ENCODE measurements around the gene DCHS2. TPM values are rescaled to one million over a fixed set of nuclear protein-coding genes. Genes with fewer than 3 reads are reported as not detected.
A peak's percentile ranks its signal among the peaks of the same experiment; 100 is the strongest.

DCHS2 gene, protein sequence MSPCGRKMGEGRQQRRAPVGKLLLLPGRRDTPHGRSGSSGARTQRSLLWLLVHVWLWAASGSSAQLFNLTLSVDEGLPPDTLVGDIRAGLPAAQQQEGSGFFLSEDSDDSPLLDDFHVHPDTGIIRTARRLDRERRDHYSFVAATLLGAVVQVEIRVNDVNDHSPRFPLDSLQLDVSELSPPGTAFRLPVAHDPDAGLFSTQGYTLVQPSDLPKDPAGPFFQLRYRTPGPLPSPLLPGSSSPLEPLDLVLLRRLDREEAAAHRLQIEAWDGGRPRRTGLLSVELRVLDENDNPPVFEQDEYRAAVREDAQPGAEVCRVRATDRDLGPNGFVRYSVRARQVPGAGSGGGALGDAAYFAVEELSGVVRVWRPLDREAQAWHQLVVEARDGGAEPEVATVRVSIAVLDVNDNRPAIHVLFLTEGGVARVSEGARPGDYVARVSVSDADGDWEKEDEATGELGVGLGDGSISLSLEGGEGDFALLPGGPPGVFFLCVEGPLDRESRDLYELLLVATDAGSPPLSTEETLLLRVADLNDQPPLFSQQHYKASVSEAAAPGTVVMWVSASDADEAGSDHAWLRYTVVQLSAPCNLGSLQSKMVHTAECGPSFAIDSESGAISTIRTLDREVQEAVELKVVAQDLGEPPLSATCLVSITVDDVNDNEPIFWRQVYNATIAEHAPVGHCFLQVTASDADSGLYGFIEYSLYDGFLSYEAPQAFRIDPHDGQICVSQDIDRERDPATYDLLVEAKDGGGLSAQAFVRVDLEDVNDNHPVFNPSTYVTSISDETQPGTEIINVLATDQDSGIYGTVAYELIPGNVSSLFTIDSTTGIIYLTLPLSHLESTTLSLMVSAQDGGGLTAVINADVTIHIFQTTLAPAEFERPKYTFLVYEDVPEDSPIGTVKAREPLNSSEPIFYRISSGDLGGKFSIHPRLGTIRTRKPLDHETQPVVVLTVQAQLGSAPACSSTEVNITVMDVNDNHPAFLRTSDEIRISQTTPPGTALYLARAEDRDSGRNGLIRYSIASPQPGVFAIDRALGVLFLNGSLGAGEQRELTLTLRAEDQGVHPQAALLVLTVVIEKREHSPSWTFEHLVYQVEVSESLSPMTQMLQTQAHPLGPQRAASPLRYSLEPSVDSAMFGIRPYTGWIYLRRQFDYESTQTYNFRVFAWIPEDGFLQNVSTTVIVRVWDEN (N-terminal part only)
- total RNA-seq, result 17.7 TPM

DNA sequence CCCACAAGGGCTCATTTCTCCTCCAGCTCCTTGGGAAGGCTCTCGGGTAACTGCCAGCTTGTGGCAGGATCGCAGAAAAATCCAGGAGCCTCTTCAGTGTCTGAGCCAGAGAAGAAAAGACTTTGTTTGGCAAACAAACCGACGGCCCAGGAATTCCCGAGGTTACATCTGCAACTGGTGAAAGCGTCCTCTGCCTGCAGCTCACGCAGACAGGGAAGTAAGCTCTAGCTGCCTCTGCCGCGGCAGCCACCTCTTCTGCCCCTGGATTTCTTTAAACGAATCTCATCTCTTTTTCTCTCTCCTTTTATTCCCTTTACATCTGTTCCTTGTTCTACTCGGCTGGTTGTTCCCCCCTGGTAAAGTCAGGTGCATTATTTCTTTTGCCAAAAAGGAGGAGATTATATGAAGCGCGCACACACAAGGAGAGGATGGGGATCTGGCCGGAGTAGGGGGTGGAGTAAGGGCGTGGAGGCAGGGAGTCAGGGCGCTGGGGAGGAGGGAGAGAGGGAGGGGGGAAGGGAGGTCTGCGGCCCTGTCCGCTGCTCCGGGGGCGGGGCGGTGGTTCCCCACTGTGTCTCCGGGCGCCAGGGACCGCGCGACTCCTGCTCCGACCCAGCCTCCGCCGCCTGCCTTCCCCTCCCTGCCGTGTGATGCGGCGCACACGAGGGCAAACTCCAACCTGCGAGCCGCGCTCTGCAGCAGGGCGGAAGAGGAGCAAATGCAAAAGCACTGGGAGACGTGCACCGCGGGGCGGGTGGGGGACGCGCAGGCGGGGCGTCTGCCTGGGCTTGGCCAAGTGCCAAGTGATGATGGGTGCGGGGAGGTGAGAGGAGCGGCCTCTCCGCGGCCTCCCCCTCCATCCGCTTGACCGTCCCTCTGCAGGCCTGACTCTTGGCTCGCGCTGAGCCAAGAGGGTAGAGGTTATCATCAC is at the start of gene DCHS2:
Gene DCHS2 (minus strand): TSS at position 459 of the 931 bp plus-strand sequence. CDS start 444 bp downstream, at position 15.
- DNase-seq, result peak; percentile 77

DNA sequence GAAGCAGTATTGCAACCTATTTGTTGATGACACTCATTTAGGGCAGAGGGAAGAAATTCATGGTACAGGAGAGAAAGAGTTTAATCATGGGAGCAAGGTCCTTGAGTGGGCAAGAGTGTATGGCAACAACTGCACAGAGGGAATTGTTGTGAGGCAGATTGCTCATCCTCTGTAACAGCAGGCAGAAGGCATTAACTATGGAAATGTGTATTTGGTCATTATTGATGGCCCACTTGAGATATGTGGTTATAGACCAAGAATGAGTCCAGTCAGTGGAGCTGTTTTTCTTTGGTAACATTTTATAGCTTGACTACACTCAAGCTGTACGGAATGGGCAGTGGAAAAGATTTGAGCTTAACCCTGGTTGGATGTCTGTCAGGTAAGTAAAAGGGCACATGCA is 42.7 kb upstream of the DCHS2 start:
- no peak for DNase-seq

DNA sequence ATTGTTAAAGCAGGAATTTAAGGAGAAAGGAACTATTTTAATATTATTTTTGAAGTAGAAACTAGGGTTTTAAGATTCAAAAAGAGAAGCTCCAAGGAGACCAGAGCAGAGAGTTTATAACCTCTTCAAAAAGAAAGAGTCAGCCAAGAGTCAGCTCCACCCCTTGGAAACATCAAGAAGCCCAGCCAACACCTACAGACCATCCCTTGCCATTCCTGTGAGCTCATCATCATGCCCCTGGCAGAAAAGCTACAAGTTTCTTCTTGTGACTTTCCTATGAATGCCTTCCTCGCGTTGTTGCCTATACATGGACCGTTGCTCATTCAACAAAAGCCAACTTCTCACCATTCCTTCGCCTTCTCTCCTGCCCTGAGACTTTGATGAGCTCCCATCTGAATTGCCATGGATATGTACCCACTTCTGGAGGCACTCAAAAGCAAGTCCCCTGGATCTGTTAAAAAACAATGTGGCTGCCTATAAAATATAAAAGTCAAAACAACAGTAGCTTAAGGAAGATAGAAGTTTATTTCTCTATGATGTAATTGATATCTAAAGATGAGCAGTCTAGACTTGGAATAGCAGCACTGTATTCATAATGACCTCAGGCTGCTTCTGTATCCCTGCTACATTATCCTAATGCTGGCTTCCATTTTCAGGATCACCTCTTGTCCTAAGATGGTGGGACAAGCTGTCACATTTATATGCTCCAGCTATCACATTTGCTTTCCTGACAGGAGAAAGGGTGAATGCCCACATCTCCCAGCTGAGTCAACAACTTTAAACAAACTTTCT is 38.3 kb upstream of the DCHS2 start:
- DNase-seq, result no peak

DNA sequence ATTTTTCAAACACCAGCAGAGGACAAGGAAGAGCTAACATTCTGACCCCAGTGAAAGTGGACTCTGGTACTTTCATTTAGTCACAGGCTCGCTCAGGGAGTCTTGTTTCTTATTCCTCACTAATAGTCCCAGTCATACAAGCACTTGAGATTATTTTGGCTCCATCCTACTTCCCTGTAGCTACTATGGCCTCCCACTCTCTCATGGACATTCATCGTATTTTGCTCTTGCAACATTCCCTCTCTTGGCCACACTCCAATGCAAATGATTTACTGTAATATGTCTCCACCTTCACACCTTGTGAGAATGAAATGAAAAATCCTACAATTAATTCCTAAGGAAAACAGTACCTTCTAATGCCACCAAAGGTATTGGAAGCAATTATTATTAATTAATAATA is 37.3 kb upstream of the DCHS2 start:
- no peak for DNase-seq

DNA sequence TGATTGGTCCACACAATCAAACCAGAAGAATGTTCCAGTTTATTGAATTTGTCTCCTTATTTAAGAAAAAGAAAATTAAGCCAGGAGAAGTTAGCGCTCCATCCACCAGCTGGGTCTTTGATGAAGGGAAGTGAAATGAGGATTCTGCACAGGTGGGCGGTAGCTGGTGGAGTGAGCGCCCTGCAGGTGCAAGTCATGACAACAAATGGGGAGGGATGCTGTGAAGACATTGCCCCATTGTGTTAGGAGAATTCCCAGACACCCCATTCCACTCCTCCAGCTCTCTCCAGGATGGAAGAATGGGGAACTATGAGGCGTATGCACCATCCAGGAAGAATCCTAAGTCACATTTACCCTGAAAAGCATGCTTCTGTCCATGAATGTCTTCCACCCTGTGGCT is 35.7 kb upstream of the DCHS2 start:
- DNase-seq, result no peak

DNA sequence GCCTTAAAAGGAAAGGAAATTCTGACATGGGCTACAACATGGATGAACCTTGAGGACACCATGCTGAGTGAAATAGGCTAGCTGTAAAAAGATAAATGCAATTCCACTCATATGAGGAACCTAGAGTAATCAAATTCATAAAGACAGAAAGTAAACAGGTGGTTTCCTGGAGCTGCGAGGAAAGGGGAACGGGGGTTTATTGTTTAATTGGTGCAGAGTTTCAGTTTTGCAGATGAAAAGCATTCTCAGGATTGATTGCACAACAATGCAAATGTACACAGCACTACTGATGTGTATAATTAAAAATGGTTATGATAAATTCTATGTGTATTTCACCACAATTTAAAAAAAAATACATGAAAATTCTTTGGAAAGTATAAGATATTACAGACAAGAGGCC is 34.6 kb upstream of the DCHS2 start:
- DNase-seq, result no peak

DNA sequence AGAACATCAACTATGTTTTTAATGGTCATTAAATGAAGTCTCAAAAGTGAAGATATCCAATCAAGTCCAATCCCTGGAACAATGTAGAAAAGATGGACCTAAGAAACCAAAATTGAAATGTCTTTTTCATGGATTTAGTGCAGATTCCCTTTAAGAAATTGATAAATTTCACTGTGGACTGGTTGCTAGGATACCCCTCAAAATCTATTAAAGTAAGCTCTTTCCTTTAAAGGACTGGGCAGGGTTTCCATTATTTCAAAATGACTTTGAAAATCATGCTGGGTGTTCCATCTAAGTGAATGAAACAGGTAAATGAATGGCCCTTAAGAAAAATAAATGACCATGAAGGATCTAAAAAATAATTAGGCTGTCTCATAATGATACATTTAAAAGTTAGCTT is 30.0 kb upstream of the DCHS2 start:
- no peak for DNase-seq

DNA sequence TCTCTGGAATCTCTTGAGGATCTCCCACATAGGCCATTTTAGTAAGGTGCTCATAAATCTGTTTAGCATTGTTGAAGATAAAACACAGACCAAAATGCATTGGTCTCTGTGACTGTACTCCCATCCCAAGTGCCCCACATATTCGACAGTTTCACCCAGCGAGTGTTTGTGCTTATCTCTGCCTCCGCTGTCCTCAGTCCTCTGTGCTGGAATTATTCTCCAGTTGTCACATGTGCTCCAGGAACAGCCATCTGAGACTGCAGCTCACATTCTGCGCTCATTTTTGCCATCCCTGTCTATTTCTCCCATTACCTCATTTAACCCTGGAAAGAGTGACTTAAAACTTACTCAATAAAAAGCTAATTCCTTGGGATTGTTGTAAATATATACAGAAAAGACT is 27.6 kb upstream of the DCHS2 start:
- DNase-seq, result no peak

DNA sequence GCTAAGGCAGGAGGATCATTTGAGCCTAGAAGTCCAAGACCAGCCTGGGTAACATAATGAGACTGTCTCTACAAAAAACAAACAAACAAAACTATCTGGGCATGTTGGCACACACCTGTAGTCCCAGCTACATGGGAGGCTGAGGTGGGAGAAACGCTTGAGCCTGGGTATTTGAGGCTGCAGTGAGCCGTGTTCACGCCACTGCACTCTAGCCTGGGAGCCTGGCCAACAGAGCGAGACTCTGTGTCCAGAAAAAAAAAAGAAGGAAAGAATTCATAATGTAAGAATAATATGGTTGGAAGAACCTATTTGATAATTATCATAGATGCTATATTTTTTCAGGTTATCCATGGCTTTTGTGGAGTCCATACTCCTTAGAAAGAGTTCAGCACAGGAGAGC is 26.0 kb upstream of the DCHS2 start:
- DNase-seq, result no peak

DNA sequence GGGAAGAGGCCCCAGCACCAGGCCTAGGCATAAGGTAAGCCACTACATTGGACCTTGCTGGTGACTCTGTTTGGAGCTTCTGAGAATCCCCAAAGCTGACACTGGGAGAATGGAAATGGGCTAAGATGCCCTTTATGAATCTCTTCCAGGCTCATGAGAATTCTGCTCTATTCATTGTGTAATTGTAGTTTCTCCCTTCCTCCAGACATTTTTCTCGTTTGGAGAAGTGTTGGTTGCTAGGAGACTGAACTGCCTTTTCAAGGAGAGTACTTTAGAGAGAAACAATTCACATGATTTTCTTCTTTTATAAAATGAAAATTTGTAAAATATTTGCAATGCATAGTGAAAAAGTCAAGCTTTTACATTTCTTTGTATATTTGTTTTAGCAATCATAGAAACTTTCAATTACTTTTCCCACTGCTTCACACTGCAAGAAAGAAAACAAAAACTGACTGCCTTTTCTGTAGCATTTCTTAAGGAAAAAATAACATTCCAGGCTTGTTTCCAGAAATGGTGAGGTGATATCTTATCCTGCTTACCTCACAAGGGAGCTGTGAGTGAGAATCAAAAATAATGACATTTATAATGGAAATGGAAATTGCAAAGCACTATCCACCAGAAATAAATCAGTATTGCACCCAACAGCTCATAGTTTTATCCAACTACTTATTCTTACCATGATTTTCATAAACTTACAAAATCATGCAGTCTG is 24.9 kb upstream of the DCHS2 start:
- DNase-seq, result no peak

DNA sequence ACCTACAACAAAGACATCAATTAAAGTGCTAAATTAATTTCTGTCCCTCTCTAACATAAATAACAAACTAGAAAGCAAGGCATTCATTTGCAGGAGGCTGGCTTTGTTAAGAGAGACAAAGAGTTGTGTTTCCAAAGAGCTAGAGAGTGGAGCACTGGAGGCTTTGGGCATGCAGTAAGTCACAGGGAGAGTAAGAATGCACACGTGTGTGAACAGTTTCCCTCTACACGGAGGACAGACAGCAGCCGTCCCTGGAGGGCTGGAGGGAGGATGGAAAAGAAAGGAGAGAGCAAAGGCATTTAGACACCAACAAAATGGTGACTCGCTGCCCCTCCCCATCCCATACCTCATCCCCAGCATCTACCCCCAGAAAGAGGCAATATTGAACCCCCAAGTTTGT is 20.4 kb upstream of the DCHS2 start:
- DNase-seq, result no peak

DNA sequence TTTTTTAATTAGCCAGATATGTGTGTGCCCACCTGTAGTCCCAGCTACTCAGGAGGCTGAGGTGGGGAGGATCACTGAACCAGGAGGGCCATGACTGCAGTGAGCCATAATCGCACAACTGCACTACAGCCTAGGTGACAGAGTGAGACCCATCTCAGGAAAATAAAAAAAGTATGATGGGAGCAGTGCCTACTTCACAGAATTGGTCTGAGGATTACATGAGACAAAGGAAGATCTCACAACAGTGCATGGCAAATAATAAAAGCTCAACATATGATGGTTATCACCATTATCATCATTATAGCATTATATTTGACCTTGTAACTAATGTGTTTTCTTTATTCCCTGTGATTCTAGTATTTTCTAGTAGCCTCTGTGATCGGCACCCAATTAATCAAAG is 19.9 kb upstream of the DCHS2 start:
- DNase-seq, result no peak

DNA sequence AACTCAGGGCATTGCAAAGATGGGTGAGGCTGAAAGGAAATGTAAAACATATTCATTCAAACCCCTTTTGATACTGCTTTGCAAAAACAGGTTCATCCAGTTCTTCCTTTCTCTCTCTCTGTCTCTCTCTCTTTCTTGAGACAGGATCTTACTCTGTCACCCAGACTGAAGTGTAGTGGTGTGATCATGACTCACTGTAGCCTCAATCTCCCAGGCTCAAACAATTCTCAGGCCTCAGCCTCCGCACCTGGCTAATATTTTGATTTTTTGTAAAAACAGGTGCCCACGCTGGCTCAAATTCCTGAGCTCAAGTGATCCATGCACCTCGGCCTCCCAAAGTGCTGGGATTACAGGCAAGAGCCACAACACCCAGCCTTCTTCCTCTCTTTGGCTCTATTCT is 15.6 kb upstream of the DCHS2 start:
- DNase-seq, result no peak

DNA sequence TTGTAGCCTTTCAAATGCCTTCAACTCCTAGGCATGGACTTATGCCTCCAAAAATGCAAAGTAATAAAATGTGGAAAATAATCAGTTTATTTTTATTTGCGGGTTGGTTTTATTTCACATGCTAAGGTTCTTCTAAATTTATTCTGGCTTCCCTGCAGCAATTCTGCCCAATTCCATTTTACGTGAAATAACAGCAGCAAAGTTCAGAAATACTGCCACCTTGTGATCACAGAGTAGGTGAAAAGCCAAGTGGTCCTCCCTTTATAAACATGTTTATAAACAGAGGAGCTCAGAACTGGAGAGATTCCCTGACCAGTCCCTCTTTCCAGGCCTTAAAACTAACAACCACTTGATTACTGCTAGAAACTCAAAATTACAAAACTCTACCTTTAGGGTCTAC is 14.7 kb upstream of the DCHS2 start:
- DNase-seq, result peak; percentile 31

DNA sequence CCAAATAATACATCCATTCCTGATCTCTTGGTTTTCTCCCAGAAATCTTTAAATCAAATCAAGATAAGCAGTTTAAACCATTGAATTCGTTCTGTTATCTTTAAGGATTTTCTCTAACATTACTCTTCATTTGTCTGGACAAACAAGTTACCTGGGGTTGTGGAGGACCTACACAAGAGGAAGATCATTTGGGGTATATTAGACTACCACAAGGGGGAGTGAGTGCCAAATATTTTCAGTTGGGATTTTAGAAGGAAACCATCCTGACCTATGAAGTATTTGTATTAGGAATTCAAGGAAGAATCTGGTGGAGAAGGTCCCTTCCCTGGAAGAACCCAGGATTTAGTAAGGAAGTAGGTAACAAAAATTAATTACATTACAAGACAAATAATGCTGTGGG is 12.0 kb upstream of the DCHS2 start:
- no peak for DNase-seq

DNA sequence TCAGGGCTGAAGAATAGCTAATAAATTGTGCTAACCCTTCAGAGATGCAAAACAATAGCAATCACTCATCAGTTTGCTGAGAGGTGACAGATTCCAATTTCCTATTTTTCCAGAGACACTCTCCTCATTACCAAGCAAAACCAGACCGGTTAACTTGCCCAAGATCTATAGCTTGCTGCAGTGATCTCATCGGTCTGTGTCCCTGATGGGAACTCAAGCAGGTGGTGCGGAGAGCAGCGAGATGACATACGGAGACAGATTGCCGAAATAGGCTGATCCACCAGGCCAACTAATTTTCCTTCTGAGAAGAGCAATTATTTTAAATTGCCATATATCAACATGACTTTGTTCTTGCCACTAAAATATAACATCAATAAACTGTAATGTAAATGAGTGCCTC is 10.5 kb upstream of the DCHS2 start:
- DNase-seq, result no peak

DNA sequence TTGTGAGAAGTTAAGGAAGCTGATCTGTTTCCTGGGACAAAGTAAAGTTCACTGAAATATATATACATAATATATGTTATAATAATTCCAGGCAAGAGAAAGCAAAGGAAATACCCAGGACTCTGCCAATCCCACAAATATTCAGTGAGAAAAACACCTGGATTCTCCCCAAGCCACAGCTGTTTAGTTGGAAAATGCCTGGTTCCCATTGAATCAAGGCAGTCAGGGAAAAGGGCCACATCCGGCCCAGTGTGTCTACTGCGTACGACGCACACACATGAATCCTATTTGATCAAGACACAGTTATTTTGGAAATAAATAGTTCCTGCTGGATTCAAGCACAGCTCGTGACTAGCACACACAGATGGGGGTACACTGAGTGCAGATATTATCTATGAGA is 6.3 kb upstream of the DCHS2 start:
- DNase-seq, result peak; percentile 81

DNA sequence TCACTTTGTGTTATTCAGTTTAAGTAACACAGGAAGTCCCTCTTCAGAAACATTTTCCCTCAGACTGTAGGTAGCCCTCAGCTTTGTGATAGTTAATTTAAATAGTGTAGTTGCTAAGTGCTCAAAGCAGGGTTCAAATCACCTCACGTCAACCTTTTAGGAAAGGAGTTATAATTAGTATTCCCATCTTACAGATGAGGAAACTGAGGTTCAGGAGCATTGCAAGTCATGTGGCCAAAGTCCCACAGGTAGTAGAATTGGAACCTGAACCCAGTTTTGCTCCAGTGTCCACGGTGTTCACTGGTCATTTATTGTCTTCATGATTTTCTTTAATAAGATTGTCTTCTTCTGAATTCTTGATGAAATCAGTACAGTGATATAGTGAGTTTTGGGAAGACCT is 4.3 kb upstream of the DCHS2 start:
- DNase-seq, result no peak

DNA sequence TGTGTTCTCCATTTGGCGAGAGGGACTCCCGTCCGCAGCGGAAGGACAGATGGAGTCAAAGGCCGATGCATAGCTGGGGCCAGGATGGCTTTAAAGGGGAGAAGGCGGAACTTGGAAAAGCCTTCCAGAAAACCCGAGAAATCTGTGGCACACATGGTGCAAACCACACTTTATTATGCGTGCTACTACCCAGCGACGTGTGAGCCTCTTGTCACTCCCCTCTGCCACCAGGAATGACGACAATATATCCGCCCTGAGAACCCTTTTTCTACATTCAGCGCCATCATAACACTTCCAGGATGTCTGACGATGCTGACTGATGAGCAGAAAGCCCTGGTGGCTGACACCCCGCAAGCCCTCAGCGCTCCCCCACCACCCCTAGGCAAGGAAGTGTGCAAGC is 689 bp upstream of the DCHS2 start:
- DNase-seq, result peak; percentile 85
